Astrocyte (in vitro differentiated cells and primary cell): Measurements from ENCODE around the gene PLPP1. TPM values are rescaled to one million over a fixed set of nuclear protein-coding genes. Genes with fewer than 3 reads are reported as not detected.

Source experiments
- DNase-seq: peaks from one replicate; pipeline ENCODE4 v3.0.0-alpha.2; 2010; ENCODE audit warnings: low read depth
- FAIRE-seq: peaks from 2 replicates; lab custom pipeline; 2011; peaks lifted over from hg19 to GRCh38; lab: Jason Lieb, UNC
- H2AFZ ChIP-seq: 2 replicates; pipeline ENCODE4 v1.6.0; 2012; ENCODE audit warnings: low read depth, low read length, inconsistent platforms
- H3K27ac ChIP-seq: 2 replicates; pipeline ENCODE4 v1.5.1; 2011; ENCODE audit warnings: low read depth, low read length, inconsistent platforms
- H3K27me3 ChIP-seq: 2 replicates; pipeline ENCODE4 v1.6.0; 2011; ENCODE audit warnings: low read length, inconsistent platforms; ENCODE audit not compliant: insufficient read depth
- H3K36me3 ChIP-seq: 2 replicates; pipeline ENCODE4 v1.5.1; 2011; ENCODE audit warnings: low read length, inconsistent platforms; ENCODE audit not compliant: insufficient read depth
- H3K4me1 ChIP-seq: 2 replicates; pipeline ENCODE4 v1.5.1; 2011; ENCODE audit warnings: low read length, inconsistent platforms; ENCODE audit not compliant: insufficient read depth
- H3K4me2 ChIP-seq: 2 replicates; pipeline ENCODE4 v1.6.0; 2012; ENCODE audit warnings: low read length, inconsistent platforms
- H3K4me3 ChIP-seq: 2 replicates; pipeline ENCODE4 v1.5.1; 2011; ENCODE audit warnings: low read depth, mild to moderate bottlenecking, low read length, inconsistent platforms; ENCODE audit not compliant: insufficient read depth
- H3K79me2 ChIP-seq: 2 replicates; pipeline ENCODE4 v1.6.0; 2012; ENCODE audit warnings: mild to moderate bottlenecking, low read length, inconsistent platforms; ENCODE audit not compliant: insufficient read depth
- H3K9ac ChIP-seq: 2 replicates; pipeline ENCODE4 v1.6.0; 2012; ENCODE audit warnings: mild to moderate bottlenecking, low read length, inconsistent platforms
- H3K9me3 ChIP-seq: 2 replicates; pipeline ENCODE4 v1.5.1; 2012; ENCODE audit warnings: low read depth, mild to moderate bottlenecking, low read length, inconsistent platforms; ENCODE audit not compliant: insufficient read depth
- H4K20me1 ChIP-seq: 2 replicates; pipeline ENCODE4 v1.6.0; 2012; ENCODE audit warnings: low read length, inconsistent platforms; ENCODE audit not compliant: insufficient read depth
- H3K27ac Mint-ChIP-seq: one replicate; pipeline ENCODE4 v1.8.0; 2021; ENCODE audit warnings: mild to moderate bottlenecking, mixed read lengths; ENCODE audit not compliant: unreplicated experiment
- H3K27me3 Mint-ChIP-seq: one replicate; pipeline ENCODE4 v1.8.0; 2021; ENCODE audit warnings: low read depth, mixed read lengths; ENCODE audit not compliant: unreplicated experiment
- H3K36me3 Mint-ChIP-seq: one replicate; pipeline ENCODE4 v1.8.0; 2021; ENCODE audit warnings: low read depth, mixed read lengths; ENCODE audit not compliant: unreplicated experiment
- H3K4me1 Mint-ChIP-seq: one replicate; pipeline ENCODE4 v1.8.0; 2021; ENCODE audit warnings: low read depth, mixed read lengths; ENCODE audit not compliant: unreplicated experiment
- H3K4me3 Mint-ChIP-seq: one replicate; pipeline ENCODE4 v1.8.0; 2021; ENCODE audit warnings: mild to moderate bottlenecking, moderate library complexity, mixed read lengths; ENCODE audit not compliant: unreplicated experiment
- H3K9me3 Mint-ChIP-seq: one replicate; pipeline ENCODE4 v1.8.0; 2021; ENCODE audit warnings: mild to moderate bottlenecking, mixed read lengths; ENCODE audit not compliant: unreplicated experiment
- EZH2 ChIP-seq: IDR thresholded peaks from 2 replicates; pipeline ENCODE4 v1.6.1; 2012; ENCODE audit warnings: mild to moderate bottlenecking, low read length, inconsistent platforms; ENCODE audit not compliant: insufficient read depth
- total RNA-seq: library from RNA; stranded (reverse); gene quantifications from 2 replicates; pipeline ENCODE4 v1.2.1, GENCODE V29; 2021
- TF ChIP-seq, protein P1 (sequence below): IDR thresholded peaks from 2 replicates; pipeline ENCODE4 v1.5.1; 2011; ENCODE audit warnings: low read depth, mild to moderate bottlenecking, inconsistent platforms, low read length, moderate library complexity; ENCODE audit not compliant: insufficient read depth

The PLPP1 gene
- total RNA-seq, 1 donor from 2014 or later = 56.3 TPM

- no peak overlapping the region for H3K9ac ChIP-seq
- peaks cover 29% of the 10 kb centered on the region for H3K4me1 Mint-ChIP-seq
- no peak for TF ChIP-seq EZH2
- TF ChIP-seq, protein P1, sequence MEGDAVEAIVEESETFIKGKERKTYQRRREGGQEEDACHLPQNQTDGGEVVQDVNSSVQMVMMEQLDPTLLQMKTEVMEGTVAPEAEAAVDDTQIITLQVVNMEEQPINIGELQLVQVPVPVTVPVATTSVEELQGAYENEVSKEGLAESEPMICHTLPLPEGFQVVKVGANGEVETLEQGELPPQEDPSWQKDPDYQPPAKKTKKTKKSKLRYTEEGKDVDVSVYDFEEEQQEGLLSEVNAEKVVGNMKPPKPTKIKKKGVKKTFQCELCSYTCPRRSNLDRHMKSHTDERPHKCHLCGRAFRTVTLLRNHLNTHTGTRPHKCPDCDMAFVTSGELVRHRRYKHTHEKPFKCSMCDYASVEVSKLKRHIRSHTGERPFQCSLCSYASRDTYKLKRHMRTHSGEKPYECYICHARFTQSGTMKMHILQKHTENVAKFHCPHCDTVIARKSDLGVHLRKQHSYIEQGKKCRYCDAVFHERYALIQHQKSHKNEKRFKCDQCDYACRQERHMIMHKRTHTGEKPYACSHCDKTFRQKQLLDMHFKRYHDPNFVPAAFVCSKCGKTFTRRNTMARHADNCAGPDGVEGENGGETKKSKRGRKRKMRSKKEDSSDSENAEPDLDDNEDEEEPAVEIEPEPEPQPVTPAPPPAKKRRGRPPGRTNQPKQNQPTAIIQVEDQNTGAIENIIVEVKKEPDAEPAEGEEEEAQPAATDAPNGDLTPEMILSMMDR = no peak
- H3K79me2 ChIP-seq = no peaks in the 10 kb centered on the region
- H4K20me1 ChIP-seq = no peaks in the 10 kb centered on the region
- no peak overlapping the region for H3K27ac ChIP-seq
- FAIRE-seq (no peak), DNase-seq (no peak)
- H3K4me1 ChIP-seq = peaks cover 10% of the 10 kb centered on the region
- H3K36me3 ChIP-seq = no peaks in the 10 kb centered on the region
- H3K4me3 ChIP-seq = no peak overlapping the region
- H3K27me3 ChIP-seq = no peaks in the 10 kb centered on the region
- no peak overlapping the region for H3K4me2 ChIP-seq
- no peak overlapping the region for H2AFZ ChIP-seq
- no peaks in the 10 kb centered on the region for H3K36me3 Mint-ChIP-seq
- no peaks in the 10 kb centered on the region for H3K27me3 Mint-ChIP-seq
- peak overlapping the region; percentile 26 for H3K27ac Mint-ChIP-seq
- no peaks in the 10 kb centered on the region for H3K9me3 ChIP-seq
- H3K4me3 Mint-ChIP-seq = no peak overlapping the region
- H3K9me3 Mint-ChIP-seq = no peaks in the 10 kb centered on the region
Observed at GRCh38 chr5:55580042-55580441, 45.3 kb upstream of the PLPP1 start.

GRCh38 chr5:55578771-55579170 is 44.0 kb upstream of the PLPP1 start:
- FAIRE-seq (no peak), DNase-seq (peak; percentile 70)
- no peaks in the 10 kb centered on the region for H3K36me3 Mint-ChIP-seq
- H3K9me3 Mint-ChIP-seq = no peaks in the 10 kb centered on the region
- H2AFZ ChIP-seq = no peak overlapping the region
- no peaks in the 10 kb centered on the region for H3K27me3 Mint-ChIP-seq
- no peaks in the 10 kb centered on the region for H3K36me3 ChIP-seq
- H3K4me1 ChIP-seq = peaks cover 10% of the 10 kb centered on the region
- peaks cover 29% of the 10 kb centered on the region for H3K4me1 Mint-ChIP-seq
- peak overlapping the region; percentile 58 for H3K27ac Mint-ChIP-seq
- H3K4me2 ChIP-seq = no peak overlapping the region
- no peak for TF ChIP-seq EZH2
- TF ChIP-seq, protein P1 = no peak
- no peak overlapping the region for H3K9ac ChIP-seq
- H3K27ac ChIP-seq = no peak overlapping the region
- H3K79me2 ChIP-seq = no peaks in the 10 kb centered on the region
- no peak overlapping the region for H3K4me3 Mint-ChIP-seq
- no peaks in the 10 kb centered on the region for H3K27me3 ChIP-seq
- no peak overlapping the region for H3K4me3 ChIP-seq
- no peaks in the 10 kb centered on the region for H4K20me1 ChIP-seq
- no peaks in the 10 kb centered on the region for H3K9me3 ChIP-seq

GRCh38 chr5:55577353-55578060 is 42.7 kb upstream of the PLPP1 start:
- H3K36me3 ChIP-seq = no peaks in the 10 kb centered on the region
- no peaks in the 10 kb centered on the region for H3K9me3 ChIP-seq
- no peaks in the 10 kb centered on the region for H3K27me3 ChIP-seq
- H3K27ac Mint-ChIP-seq = no peak overlapping the region
- peak overlapping the region; percentile 12 for H3K4me2 ChIP-seq
- H3K27ac ChIP-seq = no peak overlapping the region
- H4K20me1 ChIP-seq = no peaks in the 10 kb centered on the region
- no peak overlapping the region for H3K4me3 ChIP-seq
- peaks cover 10% of the 10 kb centered on the region for H3K4me1 ChIP-seq
- H3K4me3 Mint-ChIP-seq = peak overlapping the region; percentile 43
- H3K36me3 Mint-ChIP-seq = no peaks in the 10 kb centered on the region
- no peaks in the 10 kb centered on the region for H3K79me2 ChIP-seq
- no peak for TF ChIP-seq EZH2
- TF ChIP-seq, protein P1 = no peak
- no peak overlapping the region for H3K9ac ChIP-seq
- no peaks in the 10 kb centered on the region for H3K27me3 Mint-ChIP-seq
- no peak overlapping the region for H2AFZ ChIP-seq
- FAIRE-seq (no peak), DNase-seq (peak; percentile 86)
- peaks cover 28% of the 10 kb centered on the region for H3K4me1 Mint-ChIP-seq
- H3K9me3 Mint-ChIP-seq = no peaks in the 10 kb centered on the region
